ENCODE data around the gene NOTO.
"Not testable (repeated sequence)": the region's sequence is repeated elsewhere in the genome, so short reads cannot be mapped to it uniquely, and the experiment has no call there.

- not testable (repeated sequence) for TF ChIP-seq MAX (IDR thresholded peaks at IDR 0.05; ENCODE audit: insufficient read depth, insufficient read length); CTCF (IDR thresholded peaks at IDR 0.05; ENCODE audit: extremely low read depth in 1 of 2, insufficient read depth in 1 of 2, low read depth in 1 of 2, low read length in 2 of 2); MYC (IDR thresholded peaks at IDR 0.05; ENCODE audit: low read depth, low read length); POLR2A (IDR thresholded peaks at IDR 0.05; ENCODE audit: low read depth, low read length); EZH2 (IDR thresholded peaks at IDR 0.05; ENCODE audit: borderline replicate concordance, low read depth, low read length, severe bottlenecking); POLR2AphosphoS5 (IDR thresholded peaks at IDR 0.05; ENCODE audit: insufficient read depth, low read depth, low read length); GATA2 (IDR thresholded peaks at IDR 0.05; ENCODE audit: insufficient read depth, insufficient read length, low read depth, low read length); JUN (IDR thresholded peaks at IDR 0.05; ENCODE audit: borderline replicate concordance, insufficient read depth, insufficient read length, low read depth); FOS (IDR thresholded peaks at IDR 0.05; ENCODE audit: borderline replicate concordance, insufficient read depth, low read length)
Observed at GRCh38 chr2:73168348-73168747, 34.0 kb upstream of the NOTO start.

Measured in endothelial cell of umbilical vein (primary cell).